HCT116 (cell line): ENCODE measurements around the gene DIS3L2.

Experiments
- POLR2A ChIP-seq: IDR thresholded peaks from 2 replicates; pipeline ENCODE4 v1.7.0; 2011; ENCODE audit warnings: borderline replicate concordance; ENCODE audit not compliant: insufficient read depth, insufficient read length; ENCODE audit errors: extremely low read depth
- POLR2AphosphoS5 ChIP-seq: IDR thresholded peaks from 2 replicates; pipeline ENCODE4 v1.6.1; 2011; ENCODE audit warnings: mild to moderate bottlenecking, low read depth, low read length, moderate library complexity
- RAD21 ChIP-seq: IDR thresholded peaks from 2 replicates; pipeline ENCODE4 v1.6.1; 2012; ENCODE audit warnings: low read depth, mild to moderate bottlenecking
- YY1 ChIP-seq: IDR thresholded peaks from 2 replicates; pipeline ENCODE4 v1.6.1; 2011; ENCODE audit warnings: low read length, low read depth, moderate library complexity, mild to moderate bottlenecking; ENCODE audit not compliant: insufficient replicate concordance; ENCODE audit errors: extremely low read depth
- ZFX ChIP-seq: fragments of 450-650 bp; IDR thresholded peaks from 2 replicates; pipeline ENCODE4 v1.6.1; 2017
- ZNF274 ChIP-seq: fragments of 200-500 bp; sonication (Bioruptor generic); IDR thresholded peaks from 2 replicates; pipeline ENCODE4 v1.6.1; 2014; ENCODE audit warnings: mild to moderate bottlenecking, low read depth, low read length, inconsistent platforms
- TF ChIP-seq, protein P1 (sequence below), 3 experiments: fragments of 200-600 bp in 1 of 3; sonication (generic) in 1 of 3; IDR thresholded peaks in 2 of 3; conservative IDR thresholded peaks in 1 of 3; 2 replicates each; pipeline ENCODE4 v1.5.1; 2012 to 2017; ENCODE audit warnings: low read depth in 2 of 3, low read length in 2 of 3, antibody characterized with exemption in 1 of 3, borderline replicate concordance in 1 of 3, control low read depth in 1 of 3, mild to moderate bottlenecking in 1 of 3, mixed read lengths in 1 of 3, mixed run types in 1 of 3, moderate library complexity in 1 of 3; ENCODE audit not compliant: insufficient read depth in 1 of 3

DNA sequence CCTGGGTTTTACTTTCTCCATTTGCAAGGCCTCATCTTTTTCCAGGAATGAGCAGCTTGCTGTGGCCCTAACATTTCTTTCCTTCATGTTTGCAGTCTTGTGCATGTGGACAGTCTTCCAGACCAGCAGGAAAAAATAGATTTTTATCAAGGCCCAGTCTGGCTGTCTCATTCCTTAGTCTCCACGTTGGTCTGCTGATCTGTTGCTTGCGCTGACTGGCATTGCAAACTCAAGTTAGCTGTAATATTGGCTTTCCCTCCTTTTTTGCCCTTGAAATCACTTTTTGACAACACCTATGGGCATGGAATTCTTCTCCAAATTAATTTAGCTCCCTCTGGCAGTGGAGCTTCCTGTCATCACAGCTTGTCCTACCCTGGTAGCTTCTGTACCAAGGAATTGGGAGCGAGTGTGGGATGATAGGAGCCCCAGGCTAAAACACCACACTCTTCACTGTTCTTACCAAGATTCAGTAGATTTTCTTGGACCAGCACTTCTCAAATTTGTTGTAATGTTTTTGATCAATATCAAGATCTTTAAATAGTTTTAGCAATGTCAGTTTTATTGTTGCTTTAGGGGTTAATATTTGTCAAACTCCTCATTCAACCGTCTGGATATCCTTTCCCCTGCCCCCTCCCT lies 48.2 kb downstream of the DIS3L2 start:
- TF ChIP-seq, protein P1, sequence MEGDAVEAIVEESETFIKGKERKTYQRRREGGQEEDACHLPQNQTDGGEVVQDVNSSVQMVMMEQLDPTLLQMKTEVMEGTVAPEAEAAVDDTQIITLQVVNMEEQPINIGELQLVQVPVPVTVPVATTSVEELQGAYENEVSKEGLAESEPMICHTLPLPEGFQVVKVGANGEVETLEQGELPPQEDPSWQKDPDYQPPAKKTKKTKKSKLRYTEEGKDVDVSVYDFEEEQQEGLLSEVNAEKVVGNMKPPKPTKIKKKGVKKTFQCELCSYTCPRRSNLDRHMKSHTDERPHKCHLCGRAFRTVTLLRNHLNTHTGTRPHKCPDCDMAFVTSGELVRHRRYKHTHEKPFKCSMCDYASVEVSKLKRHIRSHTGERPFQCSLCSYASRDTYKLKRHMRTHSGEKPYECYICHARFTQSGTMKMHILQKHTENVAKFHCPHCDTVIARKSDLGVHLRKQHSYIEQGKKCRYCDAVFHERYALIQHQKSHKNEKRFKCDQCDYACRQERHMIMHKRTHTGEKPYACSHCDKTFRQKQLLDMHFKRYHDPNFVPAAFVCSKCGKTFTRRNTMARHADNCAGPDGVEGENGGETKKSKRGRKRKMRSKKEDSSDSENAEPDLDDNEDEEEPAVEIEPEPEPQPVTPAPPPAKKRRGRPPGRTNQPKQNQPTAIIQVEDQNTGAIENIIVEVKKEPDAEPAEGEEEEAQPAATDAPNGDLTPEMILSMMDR (IDR thresholded peaks at IDR 0.05 in 2 of 3, conservative IDR thresholded peaks at IDR 0.05 in 1 of 3; ENCODE audit: borderline replicate concordance in 1 of 3, insufficient read depth in 1 of 3, low read depth in 2 of 3, low read length in 2 of 3), result no peak
- no peak for TF ChIP-seq RAD21
- TF ChIP-seq POLR2A, result no peak
- no peak for TF ChIP-seq YY1
- no peak for TF ChIP-seq ZFX
- TF ChIP-seq POLR2AphosphoS5, result no peak
- no peak for TF ChIP-seq ZNF274
